Loucy (cell line): Measurements from ENCODE around the gene NRDE2.

Experiments used
- H2AFZ ChIP-seq: fragments of 200-600 bp; sonication (generic); 2 replicates; pipeline ENCODE4 v1.6.0; 2016; ENCODE audit warnings: antibody characterized with exemption, mild to moderate bottlenecking, low read length, moderate library complexity
- H3F3A ChIP-seq: fragments of 200-600 bp; 2 replicates; pipeline ENCODE4 v1.6.0; 2016; ENCODE audit warnings: antibody characterized with exemption, low read depth, mild to moderate bottlenecking
- H3K27me3 ChIP-seq: fragments of 200-600 bp; sonication (generic); 2 replicates; pipeline ENCODE4 v1.6.1; 2014; ENCODE audit warnings: low read length, mild to moderate bottlenecking; ENCODE audit not compliant: insufficient read depth, poor library complexity, severe bottlenecking
- H3K36me3 ChIP-seq: fragments of 200-600 bp; sonication (generic); 2 replicates; pipeline ENCODE4 v1.6.1; 2016; ENCODE audit warnings: low read length; ENCODE audit not compliant: insufficient read depth
- H3K4me1 ChIP-seq: fragments of 200-600 bp; sonication (generic); 2 replicates; pipeline ENCODE4 v1.5.1; 2014; ENCODE audit warnings: low read length, mild to moderate bottlenecking; ENCODE audit not compliant: insufficient read depth, poor library complexity, severe bottlenecking
- H3K4me2 ChIP-seq: fragments of 200-600 bp; sonication (generic); 2 replicates; pipeline ENCODE4 v1.6.0; 2014; ENCODE audit warnings: antibody characterized with exemption, low read length, low read depth, mild to moderate bottlenecking; ENCODE audit not compliant: poor library complexity, severe bottlenecking
- H3K4me3 ChIP-seq: fragments of 200-600 bp; sonication (generic); 2 replicates; pipeline ENCODE4 v1.5.1; 2014; ENCODE audit warnings: low read length, mild to moderate bottlenecking, mixed read lengths; ENCODE audit not compliant: poor library complexity, severe bottlenecking
- H3K79me2 ChIP-seq: fragments of 200-600 bp; sonication (generic); 2 replicates; pipeline ENCODE4 v1.6.1; 2014; ENCODE audit warnings: low read length; ENCODE audit not compliant: insufficient read depth
- H3K9ac ChIP-seq: fragments of 200-600 bp; sonication (generic); 2 replicates; pipeline ENCODE4 v1.6.0; 2014; ENCODE audit warnings: mild to moderate bottlenecking, low read depth, low read length, moderate library complexity; ENCODE audit not compliant: poor library complexity, severe bottlenecking
- H3K9me2 ChIP-seq: fragments of 200-600 bp; sonication (generic); replicated peaks from 2 replicates; pipeline ENCODE4 v1.6.1; 2016; ENCODE audit warnings: low read depth, low read length, mixed read lengths
- H3K9me3 ChIP-seq: fragments of 200-600 bp; sonication (generic); 2 replicates; pipeline ENCODE4 v1.6.1; 2014; ENCODE audit warnings: mild to moderate bottlenecking, antibody characterized with exemption, low read length, low read depth; ENCODE audit not compliant: insufficient read depth
- H4K20me1 ChIP-seq: fragments of 200-600 bp; sonication (generic); 2 replicates; pipeline ENCODE4 v1.6.0; 2014; ENCODE audit warnings: antibody characterized with exemption, low read length, mild to moderate bottlenecking; ENCODE audit not compliant: insufficient read depth, poor library complexity, severe bottlenecking
- EZH2phosphoT487 ChIP-seq: fragments of 200-600 bp; IDR thresholded peaks from 2 replicates; pipeline ENCODE4 v1.6.1; 2018; ENCODE audit warnings: antibody characterized with exemption, mild to moderate bottlenecking, moderate library complexity, borderline replicate concordance
- TF ChIP-seq, protein P1 (sequence below): fragments of 200-600 bp; sonication (generic); conservative IDR thresholded peaks from 2 replicates; pipeline ENCODE4 v1.5.1; 2014; ENCODE audit warnings: mild to moderate bottlenecking, antibody characterized with exemption, low read length

Gene NRDE2

DNA sequence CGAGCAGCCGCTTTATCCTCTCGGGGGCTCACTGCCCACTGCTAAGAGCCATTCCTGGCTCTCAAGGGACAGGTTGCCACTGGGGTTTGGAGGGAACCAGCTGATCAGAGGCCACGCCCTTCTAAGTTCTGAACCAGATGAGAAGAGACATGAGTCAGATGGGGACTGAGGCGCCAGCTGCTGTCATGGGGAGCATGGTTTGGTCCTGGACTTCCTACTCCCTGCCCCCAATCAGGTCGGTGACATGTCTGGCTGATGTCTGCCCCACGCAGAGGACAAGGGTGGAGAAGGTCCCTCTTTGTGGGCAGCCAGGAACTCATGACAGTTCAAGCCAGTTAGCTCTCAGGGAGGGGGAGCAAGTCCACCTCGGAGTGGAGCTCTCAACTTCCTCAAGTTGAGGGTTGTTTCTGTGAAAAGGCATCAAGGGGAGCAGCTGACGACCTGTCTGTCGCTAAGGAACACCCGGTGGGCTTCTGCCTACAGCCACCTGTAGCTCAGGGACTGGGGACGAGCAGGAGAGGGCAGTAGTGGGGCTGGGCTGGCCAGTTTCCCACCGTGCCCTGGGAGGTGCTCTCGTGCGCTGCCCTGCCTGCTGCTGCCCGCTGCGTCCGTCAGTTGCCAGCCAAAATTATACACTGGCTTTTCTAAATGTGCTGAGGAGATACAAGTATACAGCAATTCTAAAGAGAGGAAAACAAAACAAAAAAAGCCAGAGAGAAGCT is 54.9 kb downstream of the NRDE2 start:
- H3K79me2 ChIP-seq: no peaks in the 10 kb centered on the region
- TF ChIP-seq, protein P1, sequence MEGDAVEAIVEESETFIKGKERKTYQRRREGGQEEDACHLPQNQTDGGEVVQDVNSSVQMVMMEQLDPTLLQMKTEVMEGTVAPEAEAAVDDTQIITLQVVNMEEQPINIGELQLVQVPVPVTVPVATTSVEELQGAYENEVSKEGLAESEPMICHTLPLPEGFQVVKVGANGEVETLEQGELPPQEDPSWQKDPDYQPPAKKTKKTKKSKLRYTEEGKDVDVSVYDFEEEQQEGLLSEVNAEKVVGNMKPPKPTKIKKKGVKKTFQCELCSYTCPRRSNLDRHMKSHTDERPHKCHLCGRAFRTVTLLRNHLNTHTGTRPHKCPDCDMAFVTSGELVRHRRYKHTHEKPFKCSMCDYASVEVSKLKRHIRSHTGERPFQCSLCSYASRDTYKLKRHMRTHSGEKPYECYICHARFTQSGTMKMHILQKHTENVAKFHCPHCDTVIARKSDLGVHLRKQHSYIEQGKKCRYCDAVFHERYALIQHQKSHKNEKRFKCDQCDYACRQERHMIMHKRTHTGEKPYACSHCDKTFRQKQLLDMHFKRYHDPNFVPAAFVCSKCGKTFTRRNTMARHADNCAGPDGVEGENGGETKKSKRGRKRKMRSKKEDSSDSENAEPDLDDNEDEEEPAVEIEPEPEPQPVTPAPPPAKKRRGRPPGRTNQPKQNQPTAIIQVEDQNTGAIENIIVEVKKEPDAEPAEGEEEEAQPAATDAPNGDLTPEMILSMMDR: no peak
- no peak for TF ChIP-seq EZH2phosphoT487
- H4K20me1 ChIP-seq: no peaks in the 10 kb centered on the region
- H3K4me2 ChIP-seq: no peak overlapping the region
- H3K4me3 ChIP-seq: no peak overlapping the region
- H3F3A ChIP-seq: no peaks in the 10 kb centered on the region
- H2AFZ ChIP-seq: no peak overlapping the region
- H3K36me3 ChIP-seq: peaks cover 42% of the 10 kb centered on the region; the same call in 1 of the 2 replicates
- no peak overlapping the region for H3K9ac ChIP-seq
- H3K27me3 ChIP-seq: no peaks in the 10 kb centered on the region
- H3K9me3 ChIP-seq: no peaks in the 10 kb centered on the region
- no peaks in the 10 kb centered on the region for H3K9me2 ChIP-seq
- no peaks in the 10 kb centered on the region for H3K4me1 ChIP-seq

DNA sequence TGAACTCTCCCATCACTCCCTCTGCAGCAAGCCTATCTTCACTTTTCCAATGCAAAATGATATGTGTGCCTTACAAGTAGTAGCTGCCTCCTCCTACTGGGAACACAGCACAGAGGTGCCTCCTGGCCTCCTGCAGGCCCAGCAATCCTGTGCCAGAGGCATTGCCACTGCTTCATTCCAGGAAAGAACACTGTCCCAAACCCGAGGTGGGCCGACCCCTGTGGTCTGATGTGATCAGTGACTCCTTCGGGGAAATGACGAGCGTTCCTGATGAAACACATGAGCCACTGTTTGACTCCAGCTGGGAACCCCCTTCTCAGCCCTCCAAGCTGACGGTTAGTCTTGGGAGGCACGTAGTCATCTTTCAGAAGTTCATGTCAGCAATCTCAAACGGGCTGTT is 55.9 kb downstream of the NRDE2 start:
- Histone ChIP-seq H3K4me2 (no peak overlapping the region), H3K4me1 (no peaks in the 10 kb centered on the region), H3K4me3 (no peak overlapping the region), H3K36me3 (peaks cover 51% of the 10 kb centered on the region; the same call in 1 of the 2 replicates), H3K27me3 (no peaks in the 10 kb centered on the region), H3K9me3 (no peaks in the 10 kb centered on the region), H3K9ac (no peak overlapping the region), H4K20me1 (no peaks in the 10 kb centered on the region), H3F3A (no peaks in the 10 kb centered on the region), H3K9me2 (no peaks in the 10 kb centered on the region), H2AFZ (no peak overlapping the region), H3K79me2 (no peaks in the 10 kb centered on the region)
- TF ChIP-seq, protein P1: no peak
- TF ChIP-seq EZH2phosphoT487: no peak

DNA sequence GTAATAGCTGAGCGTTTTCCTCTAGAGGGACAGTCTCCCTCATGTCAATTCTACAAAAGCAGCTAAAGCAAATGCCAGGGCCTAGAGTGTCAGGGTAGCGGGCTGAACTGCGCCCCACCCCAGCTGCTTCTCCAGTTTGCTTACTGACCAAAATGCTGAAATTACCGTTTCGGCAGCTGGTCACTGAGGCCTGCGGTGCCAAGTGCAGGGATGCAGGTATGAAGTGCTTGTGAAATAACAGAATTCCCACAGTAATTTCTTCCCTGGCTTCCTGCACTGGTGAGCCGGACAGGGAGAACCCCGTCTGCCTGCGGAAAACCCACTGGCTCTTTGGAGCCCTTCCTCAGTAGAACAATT is 56.3 kb downstream of the NRDE2 start:
- Histone ChIP-seq H3K36me3 (peaks cover 54% of the 10 kb centered on the region; the same call in 1 of the 2 replicates), H3K9ac (no peak overlapping the region), H3K79me2 (no peaks in the 10 kb centered on the region), H3K27me3 (no peaks in the 10 kb centered on the region), H3K9me3 (no peaks in the 10 kb centered on the region), H4K20me1 (no peaks in the 10 kb centered on the region), H3K4me2 (no peak overlapping the region), H3K4me3 (no peak overlapping the region), H3F3A (no peaks in the 10 kb centered on the region), H3K9me2 (no peaks in the 10 kb centered on the region), H3K4me1 (no peaks in the 10 kb centered on the region), H2AFZ (no peak overlapping the region)
- no peak for TF ChIP-seq EZH2phosphoT487
- TF ChIP-seq, protein P1: no peak
